Esophagus muscularis mucosa (tissue), 4 donors: Measurements from ENCODE around the gene CYGB. TPM values are rescaled to one million over a fixed set of nuclear protein-coding genes. Genes with fewer than 3 reads are reported as not detected.

Experiments used
- DNase-seq: peaks from one replicate; pipeline ENCODE4 v3.0.0-alpha.2; 2017; ENCODE audit errors: extremely low spot score
- H3K27ac ChIP-seq, 4 donors: fragments of 200-600 bp; sonication (generic); replicated peaks in 1 of 4; 1 replicate in 3 of 4; 2 replicates in 1 of 4; pipeline ENCODE4 v1.5.1; 2016 to 2019; ENCODE audit warnings: mild to moderate bottlenecking in 1 of 4
- H3K27me3 ChIP-seq, 4 donors: fragments of 200-600 bp; sonication (generic); one replicate each; pipeline versions ENCODE4 v1.5.1 to v1.6.0; 2016 to 2019
- H3K36me3 ChIP-seq, 4 donors: fragments of 200-600 bp; sonication (generic); one replicate each; pipeline ENCODE4 v1.5.1; 2016 to 2019
- H3K4me1 ChIP-seq, 4 donors: fragments of 200-600 bp; sonication (generic); one replicate each; pipeline ENCODE4 v1.5.1; 2016 to 2019
- H3K4me3 ChIP-seq, 4 donors: fragments of 200-600 bp; sonication (generic); 1 replicate in 2 of 4; 2 replicates in 2 of 4; pipeline ENCODE4 v1.5.1; 2016 to 2019; ENCODE audit warnings: mild to moderate bottlenecking in 4 of 4, moderate library complexity in 1 of 4
- H3K9me3 ChIP-seq, 4 donors: fragments of 200-600 bp; sonication (generic); 1 replicate in 3 of 4; 2 replicates in 1 of 4; pipeline ENCODE4 v1.5.1; 2016 to 2019
- EP300 ChIP-seq: sonication (generic); formaldehyde crosslinking; IDR thresholded peaks from one replicate; pipeline ENCODE4 v1.6.1; 2017; ENCODE audit warnings: antibody characterized with exemption
- POLR2A ChIP-seq: fragments of 450-650 bp; IDR thresholded peaks from one replicate; pipeline ENCODE4 v1.6.1; 2017; ENCODE audit warnings: antibody characterized with exemption, moderate library complexity, mild to moderate bottlenecking, low read depth
- POLR2AphosphoS5 ChIP-seq, 2 donors: sonication (generic); formaldehyde crosslinking; IDR thresholded peaks; one replicate each; pipeline ENCODE4 v1.6.1; 2017; ENCODE audit warnings: antibody characterized with exemption in 2 of 2
- whole genome bisulfite sequencing: methylation state at CpG from one replicate; pipeline ENCODE4 v1.1.5; 2018; 5-methylcytosine and 5-hydroxymethylcytosine counted together
- intact Hi-C: fragments of 100-400 bp; cut with DNase I; formaldehyde crosslinking; loops from one replicate; pipeline ENCODE4 v1.15.1; 2023
- total RNA-seq, 4 donors: library from RNA; depleted of rRNA; stranded (reverse); fragments of >200 nt; gene quantifications; one replicate each; pipeline versions ENCODE4 v1.1.0 to v1.2.1, GENCODE V29; 2016
- TF ChIP-seq, protein P1 (sequence below), 3 experiments: fragments of 200-600 bp in 2 of 3; fragments of 450-650 bp in 1 of 3; sonication (generic) in 2 of 3; IDR thresholded peaks; one replicate each; pipeline ENCODE4 v1.5.1; 2017 to 2019; ENCODE audit warnings: antibody characterized with exemption in 3 of 3, mild to moderate bottlenecking in 2 of 3, moderate library complexity in 1 of 3

The CYGB gene
- total RNA-seq, 4 donors from 2014 or later, result 10.8 to 23.5 (median 20.7) TPM

DNA sequence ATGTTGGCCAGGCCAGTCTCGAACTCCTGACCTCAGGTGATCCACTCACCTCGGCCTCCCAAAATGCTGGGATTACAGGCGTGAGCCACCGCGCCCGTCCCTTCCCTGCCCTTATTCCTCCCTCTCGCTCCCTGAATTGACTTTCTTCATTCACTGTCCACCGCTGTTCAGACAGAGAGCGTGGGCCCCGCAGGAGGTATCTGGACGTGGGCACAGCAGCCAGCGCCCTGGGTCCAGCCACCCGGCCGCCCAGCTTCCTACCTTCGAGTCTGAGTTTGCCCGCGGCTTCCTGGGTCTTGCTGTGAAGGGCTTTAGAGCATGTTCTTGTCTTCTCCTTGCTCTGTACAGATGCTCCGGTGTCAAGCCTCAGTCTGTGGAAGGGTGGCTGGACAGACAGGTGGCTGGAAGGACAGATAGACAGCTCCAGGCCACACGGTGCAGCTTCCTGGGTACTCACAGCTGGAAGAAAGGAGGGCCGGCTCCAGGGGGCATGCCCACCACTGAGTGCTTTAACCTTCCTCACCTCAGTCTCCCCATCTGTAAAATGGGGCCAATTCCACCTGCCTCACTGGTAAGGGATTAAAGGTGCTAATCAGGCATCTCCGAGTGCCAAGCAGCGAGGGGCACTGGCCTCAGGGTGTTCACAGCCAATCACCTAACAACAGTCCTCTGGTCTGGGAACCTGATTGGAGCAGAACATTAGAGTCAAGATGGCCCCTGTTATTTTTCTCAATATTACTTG is 49.9 kb downstream of the CYGB start:
- DNase-seq, result no peak
- Histone ChIP-seq H3K4me1 (peaks cover 8 to 17% (median 14%) of the 10 kb centered on the region in 4 donors), H3K36me3 (peaks cover 0 to 6% (median 0%) of the 10 kb centered on the region in 4 donors), H3K9me3 (no peaks in the 10 kb centered on the region), H3K4me3 (no peak overlapping the region), H3K27me3 (no peaks in the 10 kb centered on the region), H3K27ac (no peak overlapping the region)
- 97% methylated on average over 18 of the region's 22 CpGs for WGBS
- TF ChIP-seq, protein P1, sequence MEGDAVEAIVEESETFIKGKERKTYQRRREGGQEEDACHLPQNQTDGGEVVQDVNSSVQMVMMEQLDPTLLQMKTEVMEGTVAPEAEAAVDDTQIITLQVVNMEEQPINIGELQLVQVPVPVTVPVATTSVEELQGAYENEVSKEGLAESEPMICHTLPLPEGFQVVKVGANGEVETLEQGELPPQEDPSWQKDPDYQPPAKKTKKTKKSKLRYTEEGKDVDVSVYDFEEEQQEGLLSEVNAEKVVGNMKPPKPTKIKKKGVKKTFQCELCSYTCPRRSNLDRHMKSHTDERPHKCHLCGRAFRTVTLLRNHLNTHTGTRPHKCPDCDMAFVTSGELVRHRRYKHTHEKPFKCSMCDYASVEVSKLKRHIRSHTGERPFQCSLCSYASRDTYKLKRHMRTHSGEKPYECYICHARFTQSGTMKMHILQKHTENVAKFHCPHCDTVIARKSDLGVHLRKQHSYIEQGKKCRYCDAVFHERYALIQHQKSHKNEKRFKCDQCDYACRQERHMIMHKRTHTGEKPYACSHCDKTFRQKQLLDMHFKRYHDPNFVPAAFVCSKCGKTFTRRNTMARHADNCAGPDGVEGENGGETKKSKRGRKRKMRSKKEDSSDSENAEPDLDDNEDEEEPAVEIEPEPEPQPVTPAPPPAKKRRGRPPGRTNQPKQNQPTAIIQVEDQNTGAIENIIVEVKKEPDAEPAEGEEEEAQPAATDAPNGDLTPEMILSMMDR (IDR thresholded peaks at IDR 0.05), result no peak
- TF ChIP-seq POLR2A (no peak), POLR2AphosphoS5 (IDR thresholded peaks at IDR 0.05) (no peak), EP300 (no peak)
- intact Hi-C loops, result no loop called here

DNA sequence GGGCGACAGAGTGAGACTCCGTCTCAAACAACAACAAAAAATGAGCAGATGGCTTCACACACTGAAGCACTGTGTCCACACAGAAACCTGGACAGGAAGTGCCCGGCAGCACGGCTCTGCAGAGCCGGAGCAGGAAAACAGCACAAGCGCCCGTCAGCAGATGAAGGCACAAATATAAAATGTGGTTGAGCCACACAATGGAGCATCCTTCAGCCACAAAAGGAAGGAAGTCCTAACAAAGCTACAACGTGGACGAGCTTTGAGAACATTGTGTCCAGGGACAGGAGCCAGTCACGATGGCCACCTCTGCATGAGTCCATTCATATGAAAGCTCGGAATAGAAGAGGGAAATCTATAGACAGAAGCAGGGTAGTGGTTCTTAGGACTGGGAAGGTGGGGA is 51.9 kb downstream of the CYGB start:
- no peak for DNase-seq
- Histone ChIP-seq H3K9me3 (no peaks in the 10 kb centered on the region), H3K36me3 (peaks cover 0 to 17% (median 0%) of the 10 kb centered on the region in 4 donors), H3K4me1 (peaks cover 0 to 6% (median 3%) of the 10 kb centered on the region in 4 donors), H3K27ac (peak overlapping the region in 2 of 4 donors; percentile 41 to 60), H3K4me3 (no peak overlapping the region), H3K27me3 (no peaks in the 10 kb centered on the region)
- intact Hi-C loops, result no loop called here
- 32% methylated on average over 11 of the region's 11 CpGs for WGBS
- TF ChIP-seq POLR2A, result no peak
- peak; percentile 52 for TF ChIP-seq EP300
- TF ChIP-seq POLR2AphosphoS5 (IDR thresholded peaks at IDR 0.05), result peak; percentile 64 to 73
- TF ChIP-seq, protein P1 (IDR thresholded peaks at IDR 0.05), result no peak

DNA sequence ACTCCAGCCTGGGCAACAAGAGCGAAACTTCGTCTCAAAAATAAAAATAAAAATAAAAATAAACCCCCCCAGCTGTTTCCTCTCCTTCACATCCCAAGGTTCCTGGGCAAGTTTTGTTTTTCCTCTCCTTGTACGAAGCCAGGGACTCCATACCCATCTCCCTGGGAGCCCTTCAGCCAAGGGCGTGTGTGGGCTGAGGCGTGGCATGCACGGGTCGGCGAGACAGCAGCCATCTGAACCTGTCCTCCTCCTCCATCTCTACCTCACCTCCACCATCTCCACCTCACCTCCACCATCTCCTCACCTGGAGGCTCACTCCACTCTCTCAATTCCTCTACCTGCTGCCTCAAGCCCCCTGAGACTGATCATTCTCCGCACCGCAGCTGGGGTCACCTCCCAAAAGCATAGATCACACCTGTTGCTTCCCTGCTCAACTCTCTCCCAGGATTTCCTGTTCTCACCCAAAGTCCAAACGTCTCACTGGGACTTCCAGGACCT is 53.2 kb downstream of the CYGB start:
- TF ChIP-seq EP300 (no peak), POLR2AphosphoS5 (IDR thresholded peaks at IDR 0.05) (no peak), POLR2A (no peak)
- TF ChIP-seq, protein P1 (IDR thresholded peaks at IDR 0.05), result no peak
- Histone ChIP-seq H3K9me3 (no peaks in the 10 kb centered on the region), H3K27me3 (no peaks in the 10 kb centered on the region), H3K27ac (no peak overlapping the region), H3K4me3 (no peak overlapping the region), H3K36me3 (peaks cover 0 to 25% (median 0%) of the 10 kb centered on the region in 4 donors), H3K4me1 (peaks cover 0 to 10% (median 3%) of the 10 kb centered on the region in 4 donors)
- intact Hi-C loops, result no loop called here
- WGBS, result 85% methylated on average over 11 of the region's 11 CpGs
- no peak for DNase-seq

- Histone ChIP-seq H3K36me3 (peaks cover 0 to 46% (median 8%) of the 10 kb centered on the region in 4 donors), H3K4me1 (peaks cover 0 to 10% (median 3%) of the 10 kb centered on the region in 4 donors), H3K4me3 (peak overlapping the region in 1 of 4 donors; percentile 3), H3K27ac (peak overlapping the region; percentile 5 to 50 (median 20)), H3K9me3 (no peaks in the 10 kb centered on the region), H3K27me3 (no peaks in the 10 kb centered on the region)
- intact Hi-C loops, result no loop called here
- TF ChIP-seq POLR2A, result no peak
- TF ChIP-seq, protein P1 (IDR thresholded peaks at IDR 0.05), result no peak
- TF ChIP-seq POLR2AphosphoS5 (IDR thresholded peaks at IDR 0.05), result no peak
- TF ChIP-seq EP300, result no peak
- 69% methylated on average over 15 of the region's 21 CpGs for WGBS
- DNase-seq, result no peak
Observed at GRCh38 chr17:76481071-76481655, 56.3 kb downstream of the CYGB start.
